ENCODE data around the gene PHLDA2. TPM values are rescaled to one million over a fixed set of nuclear protein-coding genes. Genes with fewer than 3 reads are reported as not detected.

The PHLDA2 gene
- total and polyA plus RNA-seq, 2 donors (not counting 3 experiments of a cell fraction or from before 2014, with no cell fraction given) = 38.5 to 44.5 TPM

- H3K4me3 ChIP-seq (replicated peaks in 1 of 3; ENCODE audit: insufficient read depth in 1 of 3, low read depth in 1 of 3, low read length in 3 of 3) = no peak overlapping the region
- H3K4me2 ChIP-seq (ENCODE audit: insufficient read depth, low read length) = no peak overlapping the region
- TF ChIP-seq POLR2A (IDR thresholded peaks at IDR 0.05; ENCODE audit: low read depth, low read length) = no peak
- TF ChIP-seq POLR2AphosphoS5 (IDR thresholded peaks at IDR 0.05; ENCODE audit: insufficient read depth, low read depth, low read length) = no peak
- TF ChIP-seq GATA2 (IDR thresholded peaks at IDR 0.05; ENCODE audit: insufficient read depth, insufficient read length, low read depth, low read length) = no peak
- no peak for TF ChIP-seq MAX (IDR thresholded peaks at IDR 0.05; ENCODE audit: insufficient read depth, insufficient read length)
- no peak for TF ChIP-seq CTCF (IDR thresholded peaks at IDR 0.05; ENCODE audit: extremely low read depth in 1 of 2, insufficient read depth in 1 of 2, low read depth in 1 of 2, low read length in 2 of 2)
- TF ChIP-seq JUN (IDR thresholded peaks at IDR 0.05; ENCODE audit: borderline replicate concordance, insufficient read depth, insufficient read length, low read depth) = no peak
- no peak for TF ChIP-seq FOS (IDR thresholded peaks at IDR 0.05; ENCODE audit: borderline replicate concordance, insufficient read depth, low read length)
- ChIA-PET CTCF (no interaction called here), POLR2A (no interaction called here)
- intact Hi-C loops (cut with micrococcal nuclease) = no loop called here
- no peak overlapping the region for H2AFZ ChIP-seq (ENCODE audit: low read depth, low read length)
- no peak for DNase-seq (ENCODE audit: low read depth, low spot score)
- H3K27ac ChIP-seq (ENCODE audit: insufficient read depth, low read depth, low read length) = no peak overlapping the region
- no TSS peak for BruUV-seq (replicated peaks)
- no peaks in the 10 kb centered on the region for H3K27me3 ChIP-seq (ENCODE audit: control insufficient read depth in 2 of 2, insufficient read depth in 2 of 2, low read length in 2 of 2)
- dilution Hi-C loops (cut with MboI; ENCODE audit: extremely low pct_ligation_motif_present, low sequenced_read_pairs) = no loop called here
- H3K9me1 ChIP-seq (replicated peaks; ENCODE audit: control insufficient read depth, extremely low read depth, insufficient read depth, low read length) = no peaks in the 10 kb centered on the region
- H3K4me1 ChIP-seq (ENCODE audit: control insufficient read depth, extremely low read depth, insufficient read depth, low read length) = peaks cover 33% of the 10 kb centered on the region
- no peak for FAIRE-seq
- H3K9ac ChIP-seq (replicated peaks; ENCODE audit: extremely low read depth, insufficient read depth, low read length) = no peak overlapping the region
- H3K9me3 ChIP-seq (replicated peaks; ENCODE audit: control insufficient read depth, insufficient read depth, low read length) = no peaks in the 10 kb centered on the region
- H4K20me1 ChIP-seq (replicated peaks; ENCODE audit: control insufficient read depth, extremely low read depth, insufficient read depth, low read length) = no peaks in the 10 kb centered on the region
- peaks cover 21% of the 10 kb centered on the region for H3K79me2 ChIP-seq (ENCODE audit: control insufficient read depth, insufficient read depth, low read length)
- peaks cover 32 to 36% of the 10 kb centered on the region in 2 experiments for H3K36me3 ChIP-seq (ENCODE audit: control insufficient read depth in 2 of 2, extremely low read depth in 1 of 2, insufficient read depth in 2 of 2, low read length in 2 of 2)
Observed at GRCh38 chr11:2947744-2948143, 18.5 kb upstream of the PHLDA2 start.

Data from endothelial cell of umbilical vein (primary cell).